Aorta (tissue), 5 donors: ENCODE results near the gene ARFRP1. TPM values are rescaled to one million over a fixed set of nuclear protein-coding genes. Genes with fewer than 3 reads are reported as not detected.
A peak's percentile ranks its signal among the peaks of the same experiment; 100 is the strongest.

Source experiments
- ATAC-seq: fragments of 200-7000 bp; cut with Tn5 transposase; one replicate; pipeline ENCODE4 v1.9.1; 2022; ENCODE audit warnings: moderate library complexity; ENCODE audit not compliant: low FRiP score
- DNase-seq, 2 donors: peaks; one replicate each; pipeline ENCODE4 v3.0.0-alpha.2; 2020
- H3K27ac ChIP-seq, 2 donors: one replicate each; pipeline ENCODE4 v1.5.1; 2013; ENCODE audit warnings: low read length in 2 of 2, mild to moderate bottlenecking in 2 of 2, moderate library complexity in 2 of 2, control low read depth in 1 of 2, inconsistent platforms in 1 of 2, low read depth in 1 of 2
- H3K27me3 ChIP-seq, 2 donors: one replicate each; pipeline ENCODE4 v1.6.1; 2013; ENCODE audit warnings: control low read depth in 1 of 2, low read length in 1 of 2, mild to moderate bottlenecking in 1 of 2, moderate library complexity in 1 of 2; ENCODE audit not compliant: insufficient read depth in 2 of 2, control insufficient read depth in 1 of 2
- H3K36me3 ChIP-seq, 2 donors: one replicate each; pipeline ENCODE4 v1.6.1; 2013; ENCODE audit warnings: control low read depth in 1 of 2, low read length in 1 of 2, mild to moderate bottlenecking in 1 of 2; ENCODE audit not compliant: insufficient read depth in 2 of 2, control insufficient read depth in 1 of 2
- H3K4me1 ChIP-seq, 2 donors: one replicate each; pipeline ENCODE4 v1.6.1; 2013; ENCODE audit warnings: low read length in 2 of 2, control low read depth in 1 of 2, mild to moderate bottlenecking in 1 of 2, moderate library complexity in 1 of 2; ENCODE audit not compliant: insufficient read depth in 2 of 2, control insufficient read depth in 1 of 2
- H3K4me3 ChIP-seq, 2 donors: one replicate each; pipeline ENCODE4 v1.5.1; 2013; ENCODE audit warnings: low read length in 2 of 2, control low read depth in 1 of 2, mild to moderate bottlenecking in 1 of 2
- H3K9me3 ChIP-seq: one replicate; pipeline ENCODE4 v1.6.1; 2013; ENCODE audit warnings: mild to moderate bottlenecking, low read length; ENCODE audit not compliant: control insufficient read depth
- WGBS, 2 donors: extraction: QIAGEN DNeasy Blood & Tissue Kit; methylation state at CpG; one replicate each; pipeline ENCODE4 v1.1.7; 2013; 5-methylcytosine and 5-hydroxymethylcytosine counted together
- intact Hi-C, 2 donors: fragments of 100-400 bp; cut with DNase I; formaldehyde crosslinking; loops; one replicate each; pipeline versions ENCODE4 v1.14.2 to v1.15.0; 2022
- polyA plus RNA-seq, 2 donors: library from polyadenylated mRNA; stranded (reverse); fragments of 200-250 nt; gene quantifications; one replicate each; pipeline ENCODE4 v1.2.3, GENCODE V29; 2013
- total RNA-seq, 2 donors: library from RNA; stranded (reverse); fragmentation: NEBNext Ultra II Directional; extraction: Animal tissue kit (Norgen Biotek cat#: 25700); gene quantifications; one replicate each; pipeline ENCODE4 v1.2.1, GENCODE V29; 2021
- donor health status: healthy with polysubstance abuse.
- donor health status: Bipolar disorder and iron deficiency.
- donor health status: DM: no; HTN: no; CAD: no.
- donor health status: DM: no; HTN: no; CAD: no.
- donor health status: DM: yes; HTN: yes; CAD: no.

Gene ARFRP1
- total and polyA plus RNA-seq, 4 donors, result 28.9 to 76.2 (median 49.0) TPM

- WGBS, 2 donors, result 72 to 73% methylated on average over 45 of the region's 45 CpGs
- Histone ChIP-seq H3K4me3 (no peak overlapping the region), H3K9me3 (no peaks in the 10 kb centered on the region), H3K27ac (no peak overlapping the region), H3K36me3 (no peaks in the 10 kb centered on the region), H3K4me1 (no peaks in the 10 kb centered on the region), H3K27me3 (no peaks in the 10 kb centered on the region)
- intact Hi-C loops, result no loop called here
- peak; percentile 69 for ATAC-seq
- peak; percentile 88 to 91 for DNase-seq
Measured at GRCh38 chr20:63686492-63687321, 21.1 kb downstream of the ARFRP1 start.

GRCh38 chr20:63686094-63686491 is 21.7 kb downstream of the ARFRP1 start:
- H3K4me3 ChIP-seq, result no peak overlapping the region
- ATAC-seq (no peak), DNase-seq (no peak)

DNA sequence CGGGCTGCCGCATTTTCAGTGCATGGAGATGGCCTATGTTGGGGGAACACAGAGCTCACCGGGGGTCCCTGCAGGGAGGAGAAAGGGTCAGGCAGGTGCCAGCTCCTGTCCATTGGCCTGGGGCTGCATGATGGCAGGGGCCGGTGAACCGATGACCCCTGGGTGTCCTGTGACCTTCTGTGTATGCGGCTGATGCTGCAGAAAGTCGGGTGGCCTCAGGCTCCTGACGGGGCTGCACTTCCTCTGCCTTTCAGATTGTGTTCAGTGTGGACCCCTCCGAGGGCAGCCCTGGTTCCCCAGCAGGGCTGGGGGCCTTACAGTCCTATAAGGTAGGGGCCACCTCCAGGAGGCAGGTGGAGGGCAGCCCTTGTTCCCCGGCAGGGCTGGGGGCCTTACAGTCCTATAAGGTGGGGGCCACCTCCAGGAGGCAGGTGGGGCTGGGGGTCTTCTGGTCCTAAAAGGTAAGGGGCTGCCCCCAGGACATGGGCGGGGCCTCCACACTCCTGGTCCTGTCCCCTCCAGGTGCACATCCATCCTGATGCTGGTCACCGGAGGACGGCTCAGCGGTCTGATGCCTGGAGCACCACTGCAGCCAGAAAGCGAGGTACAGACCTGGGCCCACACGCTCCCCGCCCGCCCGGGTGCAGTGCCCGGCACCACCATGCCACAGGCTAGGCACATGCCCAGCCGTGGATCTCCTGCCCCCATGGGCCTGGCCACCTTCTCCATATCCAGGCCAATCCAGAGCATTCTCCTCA is 22.3 kb downstream of the ARFRP1 start:
- Histone ChIP-seq H3K4me1 (no peaks in the 10 kb centered on the region), H3K27me3 (no peaks in the 10 kb centered on the region), H3K4me3 (no peak overlapping the region), H3K27ac (no peak overlapping the region), H3K9me3 (no peaks in the 10 kb centered on the region), H3K36me3 (no peaks in the 10 kb centered on the region)
- WGBS, 2 donors, result 91% methylated on average over 21 of the region's 21 CpGs
- intact Hi-C loops, result no loop called here
- DNase-seq, result no peak
- ATAC-seq, result no peak

More at GRCh38 chr20:63686094-63686491, 21.7 kb downstream of the ARFRP1 start:
- 91 to 92% methylated on average over 20 to 24 of the region's 24 CpGs for WGBS, 2 donors
- Histone ChIP-seq H3K9me3 (no peaks in the 10 kb centered on the region), H3K36me3 (no peaks in the 10 kb centered on the region), H3K27me3 (no peaks in the 10 kb centered on the region), H3K4me1 (no peaks in the 10 kb centered on the region), H3K27ac (no peak overlapping the region)
- intact Hi-C loops, result no loop called here

DNA sequence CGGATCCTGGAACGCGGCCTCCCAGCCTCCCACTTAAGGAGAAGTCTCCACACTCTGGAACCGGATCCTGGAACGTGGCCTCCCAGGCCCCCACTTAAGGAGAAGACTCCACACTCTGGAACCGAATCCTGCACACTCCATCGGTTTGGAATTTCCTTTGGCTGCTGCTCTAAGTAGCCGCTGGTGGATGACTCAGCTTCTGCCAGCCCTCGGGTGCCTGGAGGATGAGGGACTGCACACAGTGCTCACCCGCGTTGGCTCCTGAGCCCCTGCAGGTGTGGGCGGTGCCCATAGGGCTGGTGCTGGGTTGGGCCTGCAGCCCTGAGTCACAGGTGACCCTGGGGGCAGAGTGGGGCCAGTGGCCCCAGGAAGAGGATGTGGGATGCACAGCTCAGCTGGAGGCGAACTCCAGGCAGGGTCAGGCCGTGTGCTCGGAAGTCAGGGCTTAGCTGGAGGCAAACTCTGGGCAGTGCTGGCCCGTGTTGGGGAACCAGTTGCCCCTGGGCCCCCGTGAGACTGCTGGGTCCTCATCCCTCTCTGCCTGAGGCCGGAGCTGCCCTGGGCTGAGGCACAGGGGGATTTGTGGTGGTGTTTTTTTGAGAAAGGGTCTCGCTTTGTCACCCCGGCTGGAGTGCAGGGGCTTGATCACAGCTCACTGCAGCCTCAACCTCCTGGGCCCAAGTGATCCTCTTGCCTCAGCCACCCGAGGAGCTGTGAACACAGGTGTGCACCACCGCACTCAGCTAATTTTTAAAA is 25.2 kb downstream of the ARFRP1 start:
- no peaks in the 10 kb centered on the region for H3K27me3 ChIP-seq
- intact Hi-C loops, result no loop called here
- H3K4me1 ChIP-seq, result no peaks in the 10 kb centered on the region
- 24 to 27% methylated on average over 22 of the region's 22 CpGs for WGBS, 2 donors
- peak overlapping the region in 1 of 2 donors; percentile 81 for H3K27ac ChIP-seq
- H3K36me3 ChIP-seq, result no peaks in the 10 kb centered on the region
- H3K4me3 ChIP-seq, result no peak overlapping the region
- no peaks in the 10 kb centered on the region for H3K9me3 ChIP-seq
- peak; percentile 93 for DNase-seq
- ATAC-seq, result peak; percentile 85

- DNase-seq (no peak), ATAC-seq (no peak)
- H3K4me1 ChIP-seq, result no peaks in the 10 kb centered on the region
- intact Hi-C loops, result loop anchor here in 1 of 2 donors (1.0 kb wide), 1 partner anchor 22 kb away; no protein-coding TSS in a partner anchor
- H3K27me3 ChIP-seq, result no peaks in the 10 kb centered on the region
- WGBS, 2 donors, result 96% methylated on average over 13 of the region's 13 CpGs
- H3K36me3 ChIP-seq, result no peaks in the 10 kb centered on the region
- H3K9me3 ChIP-seq, result no peaks in the 10 kb centered on the region
- H3K4me3 ChIP-seq, result no peak overlapping the region
- peak overlapping the region in 1 of 2 donors; percentile 76 for H3K27ac ChIP-seq
Measured at GRCh38 chr20:63681609-63682142, 26.1 kb downstream of the ARFRP1 start.

DNA sequence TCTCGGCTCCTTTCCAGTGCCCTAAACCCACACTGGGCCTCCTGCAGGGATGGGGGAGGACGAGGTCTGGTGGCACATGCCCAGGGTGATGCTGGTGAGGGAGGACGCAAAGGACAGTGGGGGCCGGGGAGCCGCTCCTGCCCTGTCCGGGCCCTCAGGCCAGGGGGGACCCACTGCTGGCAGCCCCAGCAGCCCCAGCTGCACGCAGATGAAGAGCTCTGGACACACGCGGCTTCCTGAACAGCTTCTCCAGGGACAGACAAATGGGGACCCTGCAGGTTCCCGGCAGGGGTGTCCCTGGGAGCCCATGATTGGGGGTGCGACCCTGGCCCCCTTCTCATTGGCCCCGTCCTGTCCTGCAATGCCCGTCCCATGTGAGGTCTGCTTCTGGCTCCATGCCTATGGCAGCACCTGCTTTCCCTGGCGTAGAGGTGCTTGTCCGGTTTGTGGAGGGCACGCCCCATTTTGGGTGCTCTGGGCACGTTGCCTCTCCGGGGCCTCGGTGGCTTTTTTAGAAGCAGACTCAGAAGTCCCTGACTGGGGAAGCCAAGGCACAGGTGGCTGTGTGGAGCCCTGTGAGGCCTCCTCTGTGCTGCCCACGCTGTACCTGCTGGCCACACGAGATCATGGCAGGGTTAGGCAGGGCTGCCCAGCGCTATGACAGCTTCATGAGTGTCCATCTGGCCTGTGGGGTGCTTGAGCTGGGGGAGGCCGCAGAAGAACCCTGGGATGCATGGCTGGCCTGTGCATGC is 26.7 kb downstream of the ARFRP1 start:
- Histone ChIP-seq H3K27ac (peak overlapping the region in 1 of 2 donors; percentile 6), H3K4me1 (no peaks in the 10 kb centered on the region), H3K36me3 (no peaks in the 10 kb centered on the region), H3K4me3 (no peak overlapping the region), H3K27me3 (no peaks in the 10 kb centered on the region), H3K9me3 (no peaks in the 10 kb centered on the region)
- intact Hi-C loops, result loop anchor here in 1 of 2 donors (1.0 kb wide), 1 partner anchor 22 kb away; no protein-coding TSS in a partner anchor
- 95 to 97% methylated on average over 23 of the region's 23 CpGs for WGBS, 2 donors
- no peak for ATAC-seq
- peak in 1 of 2 donors; percentile 53 for DNase-seq

GRCh38 chr20:63680427-63680826 is 27.3 kb downstream of the ARFRP1 start:
- DNase-seq, result peak in 1 of 2 donors; percentile 42
- Histone ChIP-seq H3K4me1 (no peaks in the 10 kb centered on the region), H3K27ac (no peak overlapping the region), H3K9me3 (no peaks in the 10 kb centered on the region), H3K36me3 (no peaks in the 10 kb centered on the region), H3K4me3 (no peak overlapping the region), H3K27me3 (no peaks in the 10 kb centered on the region)
- WGBS, 2 donors, result 93 to 97% methylated on average over 13 of the region's 13 CpGs
- ATAC-seq, result no peak
- intact Hi-C loops, result no loop called here
